Myocyte (in vitro differentiated cells): ENCODE data around the gene HCAR3. TPM values are rescaled to one million over a fixed set of nuclear protein-coding genes. Genes with fewer than 3 reads are reported as not detected.

Experiments used
- DNase-seq: peaks from one replicate; pipeline ENCODE4 v3.0.0-alpha.2; 2012; ENCODE audit warnings: low read depth
- total RNA-seq: library from RNA; depleted of rRNA; stranded (reverse); fragments of >200 nt; gene quantifications from 2 replicates; pipeline ENCODE4 v1.2.3, GENCODE V29; 2014

Gene HCAR3
- total RNA-seq, 1 donor from 2014 or later = not detected

GRCh38 chr12:122669397-122670070 lies 47.1 kb downstream of the HCAR3 start:
- peak; percentile 33 for DNase-seq

DNA sequence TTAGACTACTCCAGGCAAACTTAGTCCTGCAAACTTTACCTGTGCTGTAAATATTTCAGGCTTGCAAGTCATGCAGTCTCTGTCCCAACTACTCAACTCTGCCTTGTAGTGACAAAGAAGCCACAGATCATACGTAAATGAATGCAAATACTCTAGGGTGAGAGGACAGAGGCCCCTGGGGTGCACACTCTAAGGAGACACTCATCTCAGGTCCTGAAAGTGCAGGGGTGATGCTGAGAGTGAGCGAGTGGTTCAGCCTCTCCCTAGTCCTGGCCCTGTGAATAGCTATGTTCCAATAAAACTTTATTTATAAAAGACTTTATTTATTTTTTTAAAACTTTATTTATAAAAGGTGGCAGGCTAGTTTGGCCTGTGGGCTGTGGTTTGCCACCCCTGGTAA lies 48.3 kb downstream of the HCAR3 start:
- no peak for DNase-seq

- no peak for DNase-seq
Measured at GRCh38 chr12:122665759-122666158, 50.9 kb downstream of the HCAR3 start.

- no peak for DNase-seq
Measured at GRCh38 chr12:122665349-122665748, 51.3 kb downstream of the HCAR3 start.

Other genes starting within 250 kb of the HCAR3 start
- 17.1 and 20.3 TPM in 2 replicates for gene ZCCHC8, start 215.9 kb downstream of the HCAR3 start, total RNA-seq
- 70.4 and 83.3 TPM in 2 replicates for gene RSRC2, start 189.9 kb downstream of the HCAR3 start, total RNA-seq
- gene KNTC1, start 189.6 kb downstream of the HCAR3 start, total RNA-seq = 5.4 and 6.6 TPM in 2 replicates
- gene HCAR2, start 13.5 kb downstream of the HCAR3 start, total RNA-seq = not detected in 2 replicates
- not detected in 2 replicates for gene HCAR1, start 14.0 kb upstream of the HCAR3 start, total RNA-seq
- gene DENR, start 36.0 kb upstream of the HCAR3 start, total RNA-seq = 45.5 and 60.7 TPM in 2 replicates
- 1.2 and 1.6 TPM in 2 replicates for gene CCDC62, start 57.8 kb upstream of the HCAR3 start, total RNA-seq
- gene HIP1R, start 118.6 kb upstream of the HCAR3 start, total RNA-seq = 10.0 and 25.0 TPM in 2 replicates
- gene VPS37B, start 179.3 kb upstream of the HCAR3 start, total RNA-seq = 82.4 and 86.7 TPM in 2 replicates
- gene ABCB9, start 249.7 kb upstream of the HCAR3 start, total RNA-seq = 6.9 and 10.4 TPM in 2 replicates